Activated CD4-positive, alpha-beta T cell treated with anti-CD3 and anti-CD28 coated beads, Interleukin-10, Interleukin-2, amounts not matched to agents 100 ng/mL and 50 ng/mL, durations not matched to agents 16 hours and 8 hours (primary cell): ENCODE measurements around the gene SLC37A1.
"Not testable (repeated sequence)": the region's sequence is repeated elsewhere in the genome, so short reads cannot be mapped to it uniquely, and the experiment has no call there.

Experiments
- DNase-seq: peaks from one replicate; pipeline ENCODE4 v3.0.0-alpha.2; 2020

SLC37A1 gene

GRCh38 chr21:42622284-42622683 lies 108.6 kb downstream of the SLC37A1 start:
- no peak for DNase-seq

- no peak for DNase-seq
These were observed 110.0 kb downstream of the SLC37A1 start for GRCh38 chr21:42623694-42624093.

GRCh38 chr21:42624095-42624790 lies 110.6 kb downstream of the SLC37A1 start:
- no peak for DNase-seq

- DNase-seq: no peak
These were observed 111.3 kb downstream of the SLC37A1 start for GRCh38 chr21:42624936-42625335.

DNA sequence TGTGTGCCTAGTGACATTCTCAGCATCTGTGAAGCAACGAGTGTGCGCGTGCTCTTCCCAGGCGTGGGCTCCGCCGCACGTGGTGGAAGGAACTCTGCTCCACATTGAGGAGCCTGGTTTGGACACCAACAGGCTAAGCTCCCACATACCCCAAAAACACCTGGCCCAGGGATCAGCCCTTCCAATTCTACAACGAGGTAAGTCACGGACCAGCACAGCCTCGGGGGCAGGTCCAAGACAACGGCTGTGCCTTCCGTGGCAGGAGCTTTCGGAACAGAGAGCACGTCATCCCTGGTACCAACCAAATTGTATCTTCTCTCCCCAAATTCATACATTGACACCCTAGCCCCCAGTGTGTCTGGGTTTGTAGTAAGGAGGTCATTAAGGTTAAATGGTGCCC lies 112.5 kb downstream of the SLC37A1 start:
- DNase-seq: no peak

- no peak for DNase-seq
These were observed 114.1 kb downstream of the SLC37A1 start for GRCh38 chr21:42627527-42628289.

GRCh38 chr21:42628466-42629061 lies 114.9 kb downstream of the SLC37A1 start:
- not testable (repeated sequence) for DNase-seq

GRCh38 chr21:42629933-42630589 lies 116.4 kb downstream of the SLC37A1 start:
- no peak for DNase-seq

DNA sequence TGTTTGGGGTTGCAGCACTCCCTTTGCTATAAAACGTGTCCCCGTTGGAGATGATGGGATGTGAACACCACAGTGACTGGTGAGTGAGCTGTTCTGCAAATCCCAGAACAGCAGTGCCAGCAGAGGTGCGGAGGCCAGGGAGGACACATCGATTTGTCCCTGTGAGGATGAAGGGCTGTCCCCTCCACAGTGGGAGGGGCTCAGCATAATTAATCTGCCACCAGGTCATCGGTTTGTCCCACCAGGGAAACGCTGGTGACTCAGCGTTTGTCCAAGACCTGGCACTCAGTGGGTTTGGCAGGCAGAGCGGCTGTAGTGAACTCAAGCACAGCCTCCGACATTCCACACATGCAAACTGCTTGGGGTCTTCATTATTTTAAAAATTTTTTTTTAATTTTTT lies 117.0 kb downstream of the SLC37A1 start:
- DNase-seq: no peak
